HL-60 (cell line): ENCODE measurements around the gene GLI3.

Experiments
- DNase-seq, 2 experiments: peaks; one replicate each; pipeline ENCODE4 v3.0.0-alpha.2; 2010 to 2020; ENCODE audit warnings: low read depth in 1 of 2, low spot score in 1 of 2
- H3K27ac ChIP-seq: fragments of 250-450 bp; sonication (Bioruptor Pico); replicated peaks from 2 replicates; pipeline ENCODE4 v1.5.1; 2020; ENCODE audit warnings: mild to moderate bottlenecking, moderate library complexity
- H3K27me3 ChIP-seq: fragments of 250-450 bp; sonication (Bioruptor Pico); 2 replicates; pipeline ENCODE4 v1.5.1; 2021; ENCODE audit warnings: mild to moderate bottlenecking, moderate library complexity; ENCODE audit not compliant: insufficient read depth, poor library complexity, severe bottlenecking
- H3K4me3 ChIP-seq: replicated peaks from 2 replicates; pipeline ENCODE4 v1.5.1; 2011; ENCODE audit warnings: mild to moderate bottlenecking, control low read depth, low read length; ENCODE audit not compliant: insufficient read depth
- GABPA ChIP-seq: IDR thresholded peaks from 2 replicates; pipeline ENCODE4 v1.6.1; 2012; ENCODE audit warnings: low read depth
- POLR2AphosphoS5 ChIP-seq: IDR thresholded peaks from 2 replicates; pipeline ENCODE4 v1.6.1; 2012; ENCODE audit warnings: low read depth
- REST ChIP-seq: IDR thresholded peaks from 2 replicates; pipeline ENCODE4 v1.6.1; 2012; ENCODE audit warnings: low read depth; ENCODE audit not compliant: insufficient replicate concordance
- SPI1 ChIP-seq: IDR thresholded peaks from 2 replicates; pipeline ENCODE4 v1.6.1; 2012; ENCODE audit warnings: low read depth, mild to moderate bottlenecking, borderline replicate concordance
- TF ChIP-seq, protein P1 (sequence below): IDR thresholded peaks from one replicate; pipeline ENCODE4 v1.5.1; 2011; ENCODE audit warnings: low read length, control low read depth, inconsistent platforms; ENCODE audit not compliant: insufficient read depth

Gene GLI3

GRCh38 chr7:42180806-42181205 is 56.2 kb downstream of the GLI3 start:
- no peak for DNase-seq
- Histone ChIP-seq H3K4me3 (no peak overlapping the region), H3K27me3 (no peaks in the 10 kb centered on the region), H3K27ac (no peak overlapping the region)
- TF ChIP-seq REST (no peak), POLR2AphosphoS5 (no peak), GABPA (no peak), SPI1 (no peak)
- TF ChIP-seq, protein P1, sequence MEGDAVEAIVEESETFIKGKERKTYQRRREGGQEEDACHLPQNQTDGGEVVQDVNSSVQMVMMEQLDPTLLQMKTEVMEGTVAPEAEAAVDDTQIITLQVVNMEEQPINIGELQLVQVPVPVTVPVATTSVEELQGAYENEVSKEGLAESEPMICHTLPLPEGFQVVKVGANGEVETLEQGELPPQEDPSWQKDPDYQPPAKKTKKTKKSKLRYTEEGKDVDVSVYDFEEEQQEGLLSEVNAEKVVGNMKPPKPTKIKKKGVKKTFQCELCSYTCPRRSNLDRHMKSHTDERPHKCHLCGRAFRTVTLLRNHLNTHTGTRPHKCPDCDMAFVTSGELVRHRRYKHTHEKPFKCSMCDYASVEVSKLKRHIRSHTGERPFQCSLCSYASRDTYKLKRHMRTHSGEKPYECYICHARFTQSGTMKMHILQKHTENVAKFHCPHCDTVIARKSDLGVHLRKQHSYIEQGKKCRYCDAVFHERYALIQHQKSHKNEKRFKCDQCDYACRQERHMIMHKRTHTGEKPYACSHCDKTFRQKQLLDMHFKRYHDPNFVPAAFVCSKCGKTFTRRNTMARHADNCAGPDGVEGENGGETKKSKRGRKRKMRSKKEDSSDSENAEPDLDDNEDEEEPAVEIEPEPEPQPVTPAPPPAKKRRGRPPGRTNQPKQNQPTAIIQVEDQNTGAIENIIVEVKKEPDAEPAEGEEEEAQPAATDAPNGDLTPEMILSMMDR: no peak

DNA sequence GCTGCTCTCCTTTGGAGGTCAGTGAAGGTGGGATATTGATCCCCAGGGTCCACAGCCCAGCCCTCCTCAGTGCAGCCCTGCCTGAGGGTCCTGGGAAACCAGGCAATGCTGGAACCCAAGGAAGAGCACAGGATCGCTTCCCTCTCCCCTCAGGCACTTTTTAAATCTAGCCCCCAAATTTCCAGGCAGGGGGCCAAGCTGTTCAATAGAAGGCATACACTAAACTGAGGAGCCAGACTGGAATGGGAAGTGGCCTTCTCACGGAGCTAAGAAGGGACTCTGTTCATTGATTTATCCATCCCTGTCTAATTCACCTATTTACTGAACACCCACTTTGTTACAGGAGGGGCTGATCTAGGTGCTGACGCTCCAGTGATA is 60.3 kb downstream of the GLI3 start:
- H3K4me3 ChIP-seq: no peak overlapping the region
- no peak overlapping the region for H3K27ac ChIP-seq
- TF ChIP-seq REST: no peak
- TF ChIP-seq GABPA: no peak
- no peak for TF ChIP-seq SPI1
- TF ChIP-seq POLR2AphosphoS5: no peak
- TF ChIP-seq, protein P1: no peak
- H3K27me3 ChIP-seq: no peaks in the 10 kb centered on the region
- no peak for DNase-seq

- no peaks in the 10 kb centered on the region for H3K27me3 ChIP-seq
- H3K4me3 ChIP-seq: no peak overlapping the region
- DNase-seq: no peak
- H3K27ac ChIP-seq: no peak overlapping the region
- TF ChIP-seq POLR2AphosphoS5 (no peak), GABPA (no peak), SPI1 (no peak), REST (no peak)
Measured at GRCh38 chr7:42175834-42176723, 60.9 kb downstream of the GLI3 start.
